ENCODE measurements around the gene LRRTM4.
"Not testable (repeated sequence)": the region's sequence is repeated elsewhere in the genome, so short reads cannot be mapped to it uniquely, and the experiment has no call there.

Gene LRRTM4

GRCh38 chr2:77309725-77310124 is 212.5 kb downstream of the LRRTM4 start:
- DNase-seq: no peak

DNA sequence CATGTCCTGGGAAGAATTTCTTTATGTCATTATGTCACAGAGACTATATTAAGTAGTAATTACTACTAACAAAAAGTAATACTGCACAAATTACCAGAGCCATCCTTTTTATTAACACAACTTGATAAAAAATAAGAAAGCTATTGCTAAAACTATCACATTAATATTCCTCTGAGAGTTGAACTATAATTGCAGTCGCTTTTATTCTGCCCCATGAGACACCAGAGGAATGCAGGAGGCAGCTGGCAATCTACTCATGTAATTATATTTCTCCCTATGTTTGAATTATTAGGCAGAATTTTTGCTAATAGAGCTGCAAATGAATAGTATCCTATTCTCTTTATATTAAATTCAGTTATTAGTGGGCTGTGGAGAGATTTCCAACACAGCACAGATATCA is 220.7 kb downstream of the LRRTM4 start:
- no peak for DNase-seq

DNA sequence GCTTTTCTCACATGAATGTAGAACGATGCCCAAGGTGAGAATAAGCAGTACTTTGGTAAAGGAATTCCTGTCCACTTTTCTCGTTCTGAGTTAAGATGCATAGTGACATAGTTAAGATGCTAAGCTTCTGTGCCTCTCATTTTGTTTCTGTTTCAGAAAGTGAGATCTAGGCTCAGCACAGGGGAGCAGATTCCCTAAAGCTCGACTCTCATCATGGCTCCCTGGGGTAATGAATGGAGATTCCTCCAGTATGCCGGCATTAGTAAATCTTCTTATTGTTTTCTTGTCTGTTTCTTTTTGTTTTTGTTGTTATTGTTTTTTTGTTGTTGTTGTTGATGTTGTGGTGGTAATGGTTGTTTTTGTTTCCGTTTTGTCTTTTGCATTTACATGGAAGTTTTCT is 225.4 kb downstream of the LRRTM4 start:
- no peak for DNase-seq

- DNase-seq: no peak
Observed at GRCh38 chr2:77294474-77294873, 227.7 kb downstream of the LRRTM4 start.

GRCh38 chr2:77284353-77284752 is 237.8 kb downstream of the LRRTM4 start:
- DNase-seq: no peak

DNA sequence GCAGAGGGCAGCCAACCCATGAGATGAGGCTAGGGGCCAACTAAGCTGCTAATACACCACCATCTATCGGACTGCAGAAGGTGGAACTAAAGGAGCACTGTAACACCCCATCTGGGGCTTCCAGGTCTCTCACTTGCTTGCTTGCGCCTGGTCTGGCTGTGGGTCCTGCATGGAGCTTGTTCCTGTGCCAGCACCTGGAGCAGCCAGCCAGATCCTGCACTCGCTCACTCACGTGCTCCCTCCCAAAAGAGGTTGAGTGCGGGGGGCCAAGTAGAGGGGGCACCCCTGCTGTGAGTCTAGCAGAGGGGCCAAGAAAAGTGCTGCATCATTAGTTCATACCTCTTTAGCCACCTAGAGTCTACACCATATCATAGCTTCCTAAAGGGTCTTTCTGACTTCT is 250.9 kb downstream of the LRRTM4 start:
- no peak for DNase-seq

GRCh38 chr2:77270433-77270832 is 251.7 kb downstream of the LRRTM4 start:
- DNase-seq: no peak

DNA sequence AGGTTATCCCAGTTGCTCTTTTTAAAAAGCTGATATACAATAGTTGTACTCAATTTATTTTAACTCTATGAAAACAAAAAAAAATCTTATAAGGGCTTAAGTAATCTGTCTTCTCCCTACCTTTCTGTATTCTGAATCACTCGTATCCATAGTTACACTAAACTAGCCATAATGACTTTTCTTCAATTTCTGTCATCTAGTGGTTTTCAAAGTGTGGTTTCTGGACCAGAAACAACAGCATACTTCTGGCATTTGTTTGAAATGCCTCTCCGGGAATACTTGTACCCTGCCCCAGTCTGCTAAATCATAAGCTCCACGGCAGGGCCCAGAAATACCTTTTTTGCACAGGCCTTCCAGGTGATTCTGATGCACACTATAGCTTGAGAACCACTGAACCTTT is 253.6 kb downstream of the LRRTM4 start:
- no peak for DNase-seq

GRCh38 chr2:77232909-77233425 is 289.2 kb downstream of the LRRTM4 start:
- DNase-seq: no peak

DNA sequence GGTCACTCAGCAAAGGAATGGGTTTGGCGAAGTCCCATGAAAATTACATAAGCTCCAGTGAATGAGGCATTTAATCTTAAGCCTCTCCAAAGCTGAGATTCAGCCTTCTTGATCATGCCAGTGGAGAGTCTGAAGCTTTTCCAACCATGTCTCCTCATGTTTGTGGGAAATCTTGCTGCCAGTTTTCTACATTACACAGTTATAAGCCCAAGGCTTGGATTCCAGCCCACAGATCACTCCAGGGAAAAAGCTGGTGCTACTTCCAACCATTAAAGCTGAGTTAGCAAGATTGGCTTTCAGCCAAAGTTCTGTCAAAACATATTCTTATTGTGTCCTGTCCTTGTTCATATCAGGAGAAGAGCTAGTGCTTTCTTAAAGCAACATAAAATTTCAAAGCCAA is 293.8 kb downstream of the LRRTM4 start:
- no peak for DNase-seq

DNA sequence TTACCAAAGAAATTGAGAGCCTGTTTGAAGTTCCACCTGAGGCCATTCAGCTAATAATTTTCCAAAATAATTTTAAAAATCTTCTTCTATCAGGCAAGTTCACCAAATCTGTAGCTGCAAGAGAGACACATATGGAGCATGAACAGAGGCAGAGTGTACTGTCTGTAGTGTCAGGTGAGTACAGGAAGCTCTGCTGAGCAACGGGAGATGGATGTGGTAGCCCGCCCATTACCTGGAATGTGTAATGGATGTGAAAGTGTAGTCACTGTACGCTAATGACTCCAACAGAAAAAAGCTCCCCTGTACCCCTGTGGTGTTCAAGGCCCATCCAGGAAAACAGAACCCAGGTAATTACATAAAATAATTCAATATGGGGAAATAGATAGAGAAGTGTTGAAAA is 311.5 kb downstream of the LRRTM4 start:
- DNase-seq: no peak

DNA sequence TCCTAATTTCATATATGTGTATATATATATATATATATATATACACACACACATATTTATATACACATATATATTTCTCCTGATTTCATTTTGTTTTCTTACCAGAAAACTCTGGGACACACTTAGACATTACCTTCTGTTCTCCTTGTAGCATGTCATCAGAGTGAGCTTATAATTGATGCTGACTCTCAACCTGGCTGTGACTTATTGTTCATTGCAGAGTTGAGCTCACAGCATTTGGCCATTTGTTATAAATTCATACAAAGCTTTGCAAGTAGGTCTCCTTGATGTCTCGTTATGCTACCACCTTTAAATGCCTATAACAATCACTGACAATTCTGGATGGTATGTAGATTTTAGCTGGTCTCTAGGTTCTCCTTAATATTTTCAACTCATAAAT is 314.8 kb downstream of the LRRTM4 start:
- DNase-seq: no peak

DNA sequence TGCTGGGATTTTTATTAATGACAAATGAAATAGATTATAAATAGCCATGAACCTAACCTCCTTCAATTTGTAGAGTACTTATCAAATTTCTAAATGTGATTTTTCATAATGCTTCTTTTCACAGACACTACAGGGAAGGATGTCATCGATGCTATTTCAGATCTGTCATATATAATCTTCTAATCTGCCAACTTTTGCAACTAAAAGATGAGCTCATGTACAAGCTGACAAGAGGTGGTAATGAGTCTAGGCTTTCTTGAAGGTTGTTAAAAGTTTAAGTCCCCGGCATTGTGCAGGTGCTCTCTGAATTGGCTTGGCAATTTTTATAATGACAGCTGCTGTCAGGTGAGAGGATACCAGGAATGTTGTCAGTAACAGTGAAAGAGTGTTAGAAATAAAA is 320.4 kb downstream of the LRRTM4 start:
- no peak for DNase-seq

GRCh38 chr2:77199411-77199810 is 322.8 kb downstream of the LRRTM4 start:
- no peak for DNase-seq

DNA sequence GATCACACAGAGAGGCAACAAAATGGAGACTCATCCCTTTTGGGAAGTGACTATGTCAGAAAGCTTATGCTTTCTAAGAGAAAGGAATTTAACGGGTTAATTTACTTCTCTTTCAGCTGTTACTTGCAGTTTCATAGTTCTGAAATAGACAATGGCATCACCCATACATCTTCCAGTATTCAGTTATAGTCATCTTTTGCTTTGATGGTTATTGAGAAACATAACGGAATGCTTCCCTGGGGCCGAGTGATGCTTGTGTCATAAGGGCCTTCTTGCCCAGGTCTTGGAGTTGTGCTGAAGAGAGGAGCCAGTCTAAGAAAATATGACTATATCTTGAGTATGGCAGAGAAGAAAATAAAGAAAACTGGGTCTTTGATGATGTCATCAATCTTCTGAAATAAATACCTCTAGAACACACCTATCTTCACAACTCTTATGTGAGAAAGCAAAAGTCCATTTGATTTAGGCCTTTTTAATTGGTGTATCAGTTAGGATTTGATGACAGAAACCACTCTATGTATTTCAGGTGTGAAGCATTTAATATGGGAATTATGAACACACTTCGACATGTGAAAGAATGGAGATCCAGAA is 328.2 kb downstream of the LRRTM4 start:
- DNase-seq: no peak

- DNase-seq: no peak
Observed at GRCh38 chr2:77192811-77193289, 329.3 kb downstream of the LRRTM4 start.

- no peak for DNase-seq
Observed at GRCh38 chr2:77191665-77192064, 330.5 kb downstream of the LRRTM4 start.

DNA sequence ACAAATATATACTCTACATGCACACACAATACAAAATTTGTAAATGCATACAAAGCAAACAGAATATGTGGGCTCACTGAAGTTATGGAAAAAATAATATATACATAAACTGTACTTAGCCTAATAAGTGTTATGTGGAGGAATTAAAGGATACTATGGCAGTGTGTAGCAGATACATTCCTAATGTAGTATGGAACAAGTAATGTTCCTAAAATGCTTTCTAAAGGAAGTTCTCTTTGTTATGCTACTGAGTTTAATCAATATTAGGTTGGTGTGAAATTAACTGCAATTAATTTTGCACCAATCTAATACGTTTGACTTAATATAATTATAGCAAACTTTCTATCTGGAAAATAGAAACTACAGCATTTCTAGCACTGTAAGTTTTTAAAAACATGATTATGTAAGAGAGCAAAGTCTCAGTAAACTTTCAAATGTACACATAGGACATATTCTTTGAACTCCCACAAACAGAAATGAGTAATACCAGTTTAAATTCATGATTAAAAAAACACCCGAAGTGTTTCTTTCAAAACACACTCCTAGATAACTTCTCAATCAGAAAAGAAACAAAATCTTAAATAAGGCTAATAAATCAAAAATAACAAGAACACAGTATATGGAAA is 331.3 kb downstream of the LRRTM4 start:
- no peak for DNase-seq

DNA sequence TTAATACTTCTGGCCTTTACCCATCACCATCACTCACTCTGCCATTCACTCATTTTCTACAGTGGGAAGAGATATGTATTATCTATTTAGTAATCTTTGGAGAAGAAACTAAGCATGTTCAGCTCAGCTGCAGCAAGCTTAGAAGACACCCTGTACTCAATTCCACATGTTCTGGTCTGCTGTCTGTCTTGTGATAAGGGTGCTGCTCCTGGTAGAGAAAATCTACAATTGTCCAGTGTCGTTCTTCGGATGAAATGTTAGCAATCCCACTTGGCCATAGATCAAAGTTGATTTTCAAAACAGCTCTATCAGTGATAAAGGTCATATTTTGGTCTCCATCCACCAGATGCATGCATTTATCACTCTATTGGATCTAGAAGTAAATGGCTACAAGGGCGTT is 337.1 kb downstream of the LRRTM4 start:
- DNase-seq: no peak

DNA sequence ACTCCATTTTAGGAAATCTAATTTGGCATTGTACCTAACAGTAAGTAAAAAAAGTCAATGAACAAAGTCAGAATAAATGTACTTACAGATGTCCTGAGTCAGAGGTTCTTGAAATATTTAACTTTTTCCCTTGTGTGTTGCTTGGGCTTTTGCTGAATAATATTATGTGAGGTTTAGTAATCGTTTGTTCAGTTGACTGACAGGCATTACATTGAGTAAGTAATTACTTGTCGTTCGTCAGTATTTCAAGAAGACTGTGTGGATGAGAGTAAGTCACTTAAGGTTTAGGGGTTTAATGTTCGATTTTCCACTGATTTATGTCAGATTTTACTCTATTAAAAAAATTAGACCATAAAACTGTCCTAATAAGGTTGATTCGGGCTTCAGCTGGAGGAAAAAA is 342.9 kb downstream of the LRRTM4 start:
- DNase-seq: no peak

DNA sequence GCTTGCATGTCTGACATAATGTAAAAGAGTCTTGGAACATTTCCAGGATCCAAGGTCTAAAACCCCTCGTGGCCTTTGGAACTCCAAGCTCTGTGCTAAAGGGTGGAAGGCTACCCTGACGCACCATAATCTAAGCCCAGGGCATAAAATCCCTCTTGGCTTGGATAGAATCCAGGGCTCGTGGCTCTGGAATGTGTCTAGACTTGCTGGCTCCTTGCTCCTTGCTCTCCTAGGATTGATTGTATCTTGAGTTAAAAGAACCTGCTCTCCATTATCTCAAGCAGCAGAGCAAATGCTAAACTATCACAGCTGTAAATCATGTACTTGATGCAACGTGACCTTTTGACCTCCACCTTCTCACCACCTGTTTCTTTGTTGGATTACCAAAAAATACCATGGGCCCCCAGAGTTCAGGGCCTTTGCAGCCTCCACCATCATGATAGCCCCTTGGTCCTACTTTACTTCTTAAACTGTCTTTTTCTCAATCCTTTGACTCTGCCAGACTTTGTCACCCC is 346.9 kb downstream of the LRRTM4 start:
- not testable (repeated sequence) for DNase-seq

- no peak for DNase-seq
Observed at GRCh38 chr2:77169426-77169825, 352.8 kb downstream of the LRRTM4 start.

- not testable (repeated sequence) for DNase-seq
Observed at GRCh38 chr2:77164021-77164420, 358.2 kb downstream of the LRRTM4 start.

DNA sequence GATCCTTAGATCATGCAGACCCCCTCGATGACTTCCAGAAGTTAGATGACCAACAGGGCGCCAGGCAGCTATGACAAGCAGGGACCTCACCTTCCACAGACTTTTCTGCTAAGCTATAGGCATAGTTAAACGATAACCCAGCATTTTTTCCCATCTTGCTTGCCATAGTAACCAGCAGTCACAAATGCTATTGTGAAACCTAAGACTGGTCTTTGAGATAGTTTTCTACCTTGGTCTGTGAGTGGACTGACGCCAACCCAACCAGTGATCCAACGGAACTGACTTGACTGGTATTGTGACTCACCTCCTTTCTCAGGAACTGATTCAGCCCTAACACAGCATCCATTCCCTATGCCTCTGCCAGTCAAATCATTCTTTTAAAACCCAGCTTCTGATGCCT is 361.2 kb downstream of the LRRTM4 start:
- DNase-seq: no peak

GRCh38 chr2:77156599-77156998 is 365.6 kb downstream of the LRRTM4 start:
- no peak for DNase-seq

Measured in CD4-positive, alpha-beta T cell treated with Interleukin-17A for 4 hours (primary cell).